Stimulated activated CD8-positive, alpha-beta memory T cell treated with anti-CD3 and anti-CD28 coated beads, Interleukin-4, amount 100 ng/mL, for 24 hours (primary cell): ENCODE data around the gene SPAG4.

Experiments used
- DNase-seq: peaks from one replicate; pipeline ENCODE4 v3.0.0-alpha.2; 2020; ENCODE audit warnings: low read depth

Gene SPAG4

GRCh38 chr20:35600176-35600992, 15.2 kb upstream of the SPAG4 start:
- no peak for DNase-seq

GRCh38 chr20:35600993-35601973, 14.3 kb upstream of the SPAG4 start:
- DNase-seq: peak; percentile 62

GRCh38 chr20:35601990-35602389, 13.6 kb upstream of the SPAG4 start:
- DNase-seq: no peak

GRCh38 chr20:35602851-35603495, 12.7 kb upstream of the SPAG4 start:
- no peak for DNase-seq

- no peak for DNase-seq
These were observed 11.8 kb upstream of the SPAG4 start for GRCh38 chr20:35603695-35604448.

- no peak for DNase-seq
These were observed 11.2 kb upstream of the SPAG4 start for GRCh38 chr20:35604449-35604747.

GRCh38 chr20:35606127-35606526, 9.5 kb upstream of the SPAG4 start:
- DNase-seq: no peak

- DNase-seq: no peak
These were observed 8.5 kb upstream of the SPAG4 start for GRCh38 chr20:35607003-35607735.

- no peak for DNase-seq
These were observed 4.7 kb upstream of the SPAG4 start for GRCh38 chr20:35610833-35611427.

- DNase-seq: no peak
These were observed 4.1 kb upstream of the SPAG4 start for GRCh38 chr20:35611482-35611881.

GRCh38 chr20:35616465-35617396, 1.1 kb downstream of the SPAG4 start:
- no peak for DNase-seq

- no peak for DNase-seq
These were observed 2.0 kb downstream of the SPAG4 start for GRCh38 chr20:35617397-35618262.

- DNase-seq: no peak
These were observed 2.9 kb downstream of the SPAG4 start for GRCh38 chr20:35618263-35619131.

GRCh38 chr20:35619196-35620095, 3.8 kb downstream of the SPAG4 start:
- DNase-seq: peak; percentile 67

GRCh38 chr20:35620818-35621559, 5.4 kb downstream of the SPAG4 start:
- DNase-seq: no peak

- no peak for DNase-seq
These were observed 5.9 kb downstream of the SPAG4 start for GRCh38 chr20:35621560-35621946.
